Activated CD4-positive, alpha-beta T cell treated with anti-CD3 and anti-CD28 coated beads for 4 hours (primary cell): ENCODE data around the gene ARSB.
A peak's percentile ranks its signal among the peaks of the same experiment; 100 is the strongest.

Source experiments
- DNase-seq, 2 donors: peaks; one replicate each; pipeline ENCODE4 v3.0.0-alpha.2; 2020

ARSB gene

DNA sequence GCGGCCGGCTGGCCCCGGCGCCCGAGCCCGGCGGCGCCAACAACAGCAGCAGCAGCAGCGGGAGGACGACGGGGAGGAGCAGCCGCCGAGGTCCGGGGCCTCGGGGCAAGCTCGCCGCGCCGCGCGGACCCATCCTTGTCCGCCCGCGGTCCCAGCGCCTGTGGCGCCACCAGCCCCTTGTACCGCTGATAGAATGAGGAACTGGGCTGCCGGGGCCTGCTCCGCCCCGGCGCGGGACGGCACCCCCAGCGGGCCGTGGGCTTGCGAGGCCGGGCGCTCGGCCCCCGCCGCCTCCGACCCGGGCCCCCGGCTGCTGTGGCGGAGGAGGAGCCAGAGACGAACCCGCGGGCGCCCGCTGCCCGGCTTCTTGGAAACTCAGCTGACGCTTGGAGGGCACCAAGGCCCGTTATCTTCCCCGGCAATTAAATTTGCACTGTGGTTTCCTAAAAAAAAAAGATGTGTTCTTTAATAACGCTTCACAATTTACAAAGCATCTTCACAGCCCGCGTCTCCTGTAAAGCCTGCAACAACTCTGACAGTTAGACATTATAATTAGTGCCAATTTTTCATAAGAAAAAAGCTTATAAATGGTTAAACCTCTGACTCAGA is at the start of gene ARSB:
Gene ARSB, minus strand, starts transcription at position 195 of the 609 bp plus-strand sequence. Its CDS starts 62 bp downstream, at position 133.
- peak; percentile 50 to 59 for DNase-seq

DNA sequence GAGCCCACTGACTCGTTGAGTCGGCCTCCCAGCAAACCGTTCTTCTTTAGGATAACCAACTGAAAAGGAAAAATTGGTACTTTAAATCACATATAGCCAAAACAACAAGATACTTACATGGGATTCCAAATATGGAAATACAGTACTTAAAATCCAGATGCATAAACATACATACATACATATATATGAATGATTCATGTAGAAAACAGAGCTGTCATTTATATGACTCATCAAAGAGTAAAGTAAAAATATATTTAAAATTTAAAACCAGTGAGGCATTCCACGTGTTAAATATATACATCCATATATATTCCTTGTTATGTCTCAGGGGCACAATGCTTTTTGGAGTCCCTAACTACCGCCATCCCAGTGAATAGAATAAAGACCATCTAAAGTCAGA is 47.7 kb upstream of the ARSB start:
- DNase-seq, result no peak

- no peak for DNase-seq
These were observed 47.1 kb upstream of the ARSB start for GRCh38 chr5:79032031-79032695.

GRCh38 chr5:79031485-79031867 is 46.4 kb upstream of the ARSB start:
- no peak for DNase-seq

DNA sequence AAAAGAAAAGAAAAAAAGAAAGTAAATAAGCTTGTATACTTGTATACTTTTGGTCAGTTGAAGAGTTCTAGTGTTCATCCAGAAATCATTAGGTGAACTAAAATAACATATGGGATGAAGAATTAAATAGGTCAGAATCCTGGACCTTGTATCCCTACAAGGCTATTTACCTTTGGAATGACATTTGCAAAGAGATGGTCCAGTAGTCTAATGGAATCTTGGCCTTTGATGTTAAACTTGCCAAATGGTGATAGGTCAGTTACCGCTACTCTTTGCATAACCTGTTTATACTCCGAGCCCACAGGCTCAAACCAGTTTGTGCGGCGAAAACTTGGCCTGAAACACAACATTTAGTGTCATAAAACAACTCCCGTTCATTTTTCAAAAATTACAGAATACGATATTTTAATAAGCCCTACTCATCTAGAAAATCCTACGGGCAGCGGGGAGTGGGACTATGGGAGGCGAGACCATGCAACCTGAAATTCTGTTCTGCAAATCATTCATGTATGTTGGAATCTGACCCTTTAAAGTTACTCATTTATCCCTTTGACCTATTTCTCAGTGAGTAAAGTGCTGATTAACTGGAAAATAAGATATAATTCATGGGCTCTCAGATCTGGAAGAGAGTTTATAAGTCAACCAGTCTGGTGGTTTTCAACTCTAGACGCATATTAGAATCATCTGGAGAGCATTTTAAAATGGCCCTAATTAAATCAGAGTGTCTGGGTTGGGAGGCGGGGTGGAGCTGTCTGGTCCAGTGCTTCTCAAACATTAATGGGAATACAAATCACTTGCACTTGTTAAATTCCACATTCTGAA is 45.8 kb upstream of the ARSB start:
- DNase-seq, result no peak

GRCh38 chr5:79025054-79025472 is 40.0 kb upstream of the ARSB start:
- DNase-seq, result peak; percentile 21 to 24

GRCh38 chr5:79023947-79024346 is 38.8 kb upstream of the ARSB start:
- DNase-seq, result no peak

DNA sequence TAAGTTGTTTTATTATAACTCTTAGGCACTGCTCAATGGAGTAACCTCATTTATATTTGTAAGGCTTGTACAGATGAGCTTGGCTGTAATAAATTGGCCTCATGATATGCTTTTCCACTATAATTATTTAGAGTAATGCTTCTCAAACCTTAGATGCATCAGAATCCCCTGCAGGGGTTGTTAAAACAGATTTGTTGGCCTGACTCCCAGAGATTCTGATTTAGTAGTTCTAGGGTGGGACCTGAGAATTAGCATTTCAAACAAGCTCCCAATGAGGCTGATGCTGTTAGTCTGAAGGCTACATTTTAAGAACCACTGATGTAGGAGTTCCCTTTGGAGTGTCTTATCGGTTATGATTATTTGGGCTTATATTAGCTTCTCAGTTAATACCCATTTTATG is 38.2 kb upstream of the ARSB start:
- DNase-seq, result no peak

DNA sequence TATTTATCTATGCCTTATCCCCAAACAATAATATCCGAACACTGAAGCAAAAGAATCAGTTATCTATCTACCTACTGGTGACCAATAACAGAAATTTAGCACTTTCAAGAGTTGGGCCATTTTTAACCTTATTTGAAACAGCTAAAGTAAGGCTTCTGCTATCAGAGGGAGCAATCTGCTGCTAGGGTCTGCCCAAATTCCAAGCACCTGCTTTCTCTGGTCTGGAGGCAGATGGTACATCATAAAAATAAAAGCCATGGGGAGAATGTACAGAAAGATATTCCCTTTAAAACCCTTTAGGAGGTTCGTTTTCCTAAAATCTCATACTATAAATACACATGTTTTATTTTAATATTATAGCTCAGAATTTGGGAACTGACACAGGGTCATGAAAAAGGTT is 37.7 kb upstream of the ARSB start:
- DNase-seq, result no peak

DNA sequence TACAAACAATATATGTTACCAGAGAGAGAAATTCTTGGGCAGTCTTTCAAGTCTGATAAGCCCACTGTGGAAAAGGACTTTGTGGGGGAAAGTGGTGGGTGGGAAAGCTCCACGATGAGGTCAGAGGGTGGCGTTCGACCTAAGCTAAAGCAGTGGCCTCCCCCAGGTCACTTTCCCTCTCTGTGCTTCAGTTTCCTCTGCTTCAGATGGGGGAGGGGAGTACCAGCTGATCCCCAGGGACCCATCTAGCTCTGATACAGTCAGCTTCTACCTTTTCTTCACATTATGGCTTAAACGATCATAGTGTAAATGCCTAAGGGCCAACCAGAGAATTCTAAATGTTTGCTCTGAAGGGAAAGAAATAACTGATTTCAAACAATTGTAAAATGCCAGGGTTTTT is 36.6 kb upstream of the ARSB start:
- DNase-seq, result no peak

GRCh38 chr5:79020861-79021561 is 35.9 kb upstream of the ARSB start:
- DNase-seq, result peak; percentile 12 to 21

GRCh38 chr5:79014631-79015030 is 29.5 kb upstream of the ARSB start:
- no peak for DNase-seq

GRCh38 chr5:79011869-79012268 is 26.8 kb upstream of the ARSB start:
- DNase-seq, result no peak

GRCh38 chr5:79011219-79011836 is 26.2 kb upstream of the ARSB start:
- DNase-seq, result no peak

DNA sequence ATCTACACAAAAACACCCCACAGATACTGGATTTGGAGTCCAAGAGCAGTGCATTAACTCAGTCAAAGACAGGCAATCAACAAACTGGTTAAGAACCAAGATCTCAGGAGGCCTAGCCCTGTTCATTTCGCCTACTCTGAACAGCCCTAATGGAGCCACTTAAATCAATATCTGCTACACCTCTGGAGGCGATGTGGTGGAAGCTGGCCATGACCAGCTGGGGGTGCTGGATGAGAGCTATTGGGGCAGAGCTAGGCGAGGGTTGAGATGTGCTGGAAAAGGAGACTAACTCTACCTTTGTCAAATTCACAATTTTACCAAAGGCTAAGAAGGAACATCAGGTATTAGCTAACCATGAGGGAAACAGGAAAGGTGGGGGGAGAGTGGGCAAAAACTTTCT is 23.3 kb upstream of the ARSB start:
- DNase-seq, result no peak

- DNase-seq, result no peak
These were observed 22.8 kb upstream of the ARSB start for GRCh38 chr5:79007872-79008271.

- no peak for DNase-seq
These were observed 21.0 kb upstream of the ARSB start for GRCh38 chr5:79005936-79006631.

DNA sequence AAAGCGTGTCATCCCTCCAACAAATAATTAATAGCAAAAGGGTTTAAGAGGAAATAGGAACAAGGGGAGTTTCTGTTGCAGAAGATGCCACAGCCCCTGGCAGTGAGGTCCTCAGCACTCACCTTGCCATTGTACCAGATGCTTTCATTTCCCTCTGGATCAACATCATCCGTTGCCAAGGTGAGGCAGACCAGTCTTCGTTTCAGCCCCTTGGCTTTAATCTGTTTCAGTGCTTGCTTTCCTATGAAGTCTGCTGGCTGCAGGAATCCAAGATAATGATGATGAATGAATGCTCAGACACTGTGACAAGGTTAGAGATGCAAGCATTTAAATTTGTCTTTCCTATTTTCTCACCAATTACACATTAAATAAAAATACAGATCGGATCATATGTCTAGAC is 20.0 kb upstream of the ARSB start:
- DNase-seq, result no peak

GRCh38 chr5:79002374-79002773 is 17.3 kb upstream of the ARSB start:
- no peak for DNase-seq

DNA sequence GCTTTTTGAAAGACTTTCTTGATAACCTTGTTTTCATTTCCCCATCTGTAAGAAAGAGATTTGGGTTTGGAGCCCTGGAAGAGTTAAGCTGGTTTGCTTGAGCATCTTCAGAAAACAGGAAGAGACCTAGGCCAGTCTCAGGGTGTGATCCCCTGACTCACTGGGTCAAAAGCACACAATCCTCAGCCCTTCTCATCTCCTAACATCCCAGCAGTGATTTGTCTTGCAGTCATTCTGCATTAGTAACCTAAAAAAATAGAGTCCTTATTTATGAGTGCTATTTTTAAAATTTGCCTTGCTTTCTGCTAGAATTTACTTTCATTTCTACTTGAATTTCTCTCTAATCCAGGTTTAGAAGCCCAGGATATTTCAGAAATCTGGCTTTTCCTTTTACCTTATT is 16.4 kb upstream of the ARSB start:
- DNase-seq, result no peak

- DNase-seq, result no peak
These were observed 12.0 kb upstream of the ARSB start for GRCh38 chr5:78997090-78997489.

DNA sequence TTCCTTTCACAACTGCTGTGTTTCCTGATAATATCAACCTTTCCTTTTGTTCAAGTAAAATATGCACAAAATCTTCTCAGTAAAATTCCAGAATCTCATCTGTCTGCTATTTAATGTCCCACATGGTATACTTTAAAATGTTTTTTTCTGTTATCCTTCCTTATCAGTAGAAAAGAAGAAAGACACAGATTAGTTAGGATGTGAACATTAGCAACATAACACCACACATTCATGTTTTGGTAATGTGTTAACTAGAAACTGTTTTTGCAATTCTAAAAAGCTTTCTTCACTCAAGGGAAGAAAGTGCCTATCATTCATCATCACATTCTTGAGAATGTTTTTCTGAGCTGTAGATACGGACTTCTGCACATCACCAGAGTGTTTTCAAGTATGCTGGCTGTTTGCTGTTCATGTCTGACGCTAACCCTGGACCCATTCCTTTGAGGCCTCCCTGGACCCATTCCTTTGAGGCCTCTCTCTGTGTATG is 10.5 kb upstream of the ARSB start:
- no peak for DNase-seq
